Thymus (tissue), 11 donors: ENCODE results near the gene MED26. TPM values are rescaled to one million over a fixed set of nuclear protein-coding genes. Genes with fewer than 3 reads are reported as not detected.
A peak's percentile ranks its signal among the peaks of the same experiment; 100 is the strongest.

ENCODE experiments used
- DNase-seq, 9 donors: peaks; one replicate each; pipeline ENCODE4 v3.0.0-alpha.2; 2013; ENCODE audit warnings: low spot score in 9 of 9, low read depth in 6 of 9, missing footprints in 1 of 9
- H3K27ac ChIP-seq, 2 donors: one replicate each; pipeline ENCODE4 v1.5.1; 2013; ENCODE audit warnings: control low read depth in 1 of 2, low read depth in 1 of 2, low read length in 1 of 2, mild to moderate bottlenecking in 1 of 2, moderate library complexity in 1 of 2
- H3K27me3 ChIP-seq, 2 donors: one replicate each; pipeline ENCODE4 v1.5.1; 2013; ENCODE audit warnings: low read length in 1 of 2; ENCODE audit not compliant: control insufficient read depth in 2 of 2, insufficient read depth in 1 of 2
- H3K36me3 ChIP-seq, 2 donors: one replicate each; pipeline ENCODE4 v1.5.1; 2013; ENCODE audit warnings: low read length in 1 of 2, mild to moderate bottlenecking in 1 of 2, moderate library complexity in 1 of 2; ENCODE audit not compliant: control insufficient read depth in 2 of 2, insufficient read depth in 2 of 2
- H3K4me1 ChIP-seq, 2 donors: one replicate each; pipeline ENCODE4 v1.5.1; 2013; ENCODE audit warnings: low read length in 2 of 2; ENCODE audit not compliant: control insufficient read depth in 2 of 2, insufficient read depth in 2 of 2
- H3K4me3 ChIP-seq, 2 donors: one replicate each; pipeline ENCODE4 v1.5.1; 2013; ENCODE audit warnings: low read length in 2 of 2, control low read depth in 1 of 2, mild to moderate bottlenecking in 1 of 2
- H3K9me3 ChIP-seq, 2 donors: one replicate each; pipeline ENCODE4 v1.5.1; 2013; ENCODE audit warnings: low read length in 1 of 2, mild to moderate bottlenecking in 1 of 2; ENCODE audit not compliant: control insufficient read depth in 2 of 2, insufficient read depth in 1 of 2
- WGBS: extraction: QIAGEN DNeasy Blood & Tissue Kit; methylation state at CpG from one replicate; pipeline ENCODE4 v1.1.7; 2013; 5-methylcytosine and 5-hydroxymethylcytosine counted together
- polyA plus RNA-seq: library from polyadenylated mRNA; stranded (reverse); fragments of 200-250 nt; gene quantifications from one replicate; pipeline ENCODE4 v1.2.3, GENCODE V29; 2013
- total RNA-seq: library from RNA; stranded (reverse); fragments of 120-200 nt; gene quantifications from one replicate; pipeline ENCODE4 v1.2.4, GENCODE V29; 2013
- donor health status: healthy.

Gene MED26
- total and polyA plus RNA-seq, 2 donors = 6.2 to 8.1 TPM

DNA sequence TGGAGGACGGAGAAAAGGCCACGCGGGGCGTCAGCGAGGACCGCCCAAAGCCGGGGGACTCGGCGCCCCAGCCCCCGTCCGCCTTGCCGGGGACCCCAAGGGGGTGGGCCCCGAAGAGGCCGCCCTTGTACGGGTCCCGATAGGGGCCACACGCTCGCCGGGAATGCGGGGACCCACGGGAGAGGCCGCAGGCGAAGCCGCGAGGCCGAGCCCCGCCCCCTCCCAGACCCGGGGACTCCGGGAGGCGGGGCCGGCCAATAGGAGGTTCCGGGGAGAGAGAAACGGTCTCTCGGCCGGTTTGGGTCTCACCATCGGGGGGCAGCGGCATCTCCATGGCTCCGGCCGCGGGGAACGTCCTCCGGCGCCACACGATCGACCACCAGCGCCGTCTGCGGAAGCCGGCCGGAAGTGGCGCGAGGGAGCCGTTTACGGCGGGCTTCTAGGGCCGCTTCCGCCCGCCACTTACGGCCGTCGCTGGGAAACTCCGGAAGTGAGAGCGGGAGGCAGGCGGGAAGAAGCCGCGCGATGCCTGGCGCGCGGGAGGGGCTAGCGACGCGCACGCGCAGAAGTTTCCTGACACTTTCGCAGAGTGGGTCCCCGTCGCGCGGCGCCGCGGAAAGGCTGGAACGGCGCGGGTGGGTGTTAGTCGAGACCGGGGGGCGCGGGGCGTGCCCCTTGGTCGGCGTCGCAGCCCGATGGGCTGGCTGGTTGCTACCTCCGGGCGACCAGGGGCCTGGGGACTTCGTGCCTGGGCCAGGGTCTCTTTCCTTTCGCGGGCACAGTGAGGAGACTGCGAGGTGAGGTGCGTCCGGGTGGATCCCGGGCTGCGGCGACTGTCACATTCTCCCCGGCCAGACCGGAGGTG is 85.7 kb downstream of the MED26 start, which contains the start of gene CHERP:
TSS of gene CHERP (minus strand) at position 393 of the 865 bp plus-strand sequence. CDS start at position 334, 59 bp downstream.
- H3K27ac ChIP-seq = peak within 1 kb of the TSS; percentile 87 to 91
- H3K27me3 ChIP-seq = no peaks in the 10 kb centered on the region
- no peaks in the 10 kb centered on the region for H3K9me3 ChIP-seq
- H3K36me3 ChIP-seq = peaks cover 23 to 32% of the 10 kb centered on the region in 2 donors
- peaks cover 15 to 31% of the 10 kb centered on the region in 2 donors for H3K4me1 ChIP-seq
- H3K4me3 ChIP-seq = peak within 1 kb of the TSS; percentile 84 to 98
- DNase-seq = peak; percentile 84 to 98 (median 92)
- under 1% methylated on average over 108 of the region's 108 CpGs for WGBS

DNA sequence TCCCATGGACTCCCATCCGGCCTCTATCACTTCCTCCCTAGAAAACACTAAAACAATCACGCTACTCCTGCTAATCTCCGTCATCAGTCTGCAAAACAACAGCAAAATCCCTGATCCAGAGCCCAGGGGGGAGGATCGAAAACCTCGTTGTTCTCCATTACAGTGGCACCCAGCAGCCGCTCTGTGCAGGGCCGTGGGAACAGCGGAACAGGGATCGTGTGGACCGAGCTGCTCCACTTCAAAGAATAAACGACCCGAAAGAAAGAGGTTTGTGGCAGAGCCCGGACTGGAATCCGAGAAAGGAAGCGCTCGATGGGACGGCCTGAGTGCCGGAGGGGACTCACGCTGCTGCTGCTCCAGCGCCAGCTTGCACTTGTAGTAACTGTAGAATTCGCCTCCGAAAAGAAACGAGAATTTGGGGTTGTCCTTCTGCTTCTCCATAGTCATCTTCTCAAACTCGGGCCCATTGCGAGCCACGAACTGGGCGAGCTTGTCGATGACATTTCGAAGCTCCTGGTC is 86.4 kb downstream of the MED26 start:
- peak overlapping the region; percentile 84 to 98 for H3K4me3 ChIP-seq
- H3K27me3 ChIP-seq = no peaks in the 10 kb centered on the region
- 3% methylated on average over 29 of the region's 29 CpGs for WGBS
- H3K27ac ChIP-seq = peak overlapping the region; percentile 71 to 77
- peak in 2 of 9 donors; percentile 8 to 13 for DNase-seq
- peaks cover 15 to 31% of the 10 kb centered on the region in 2 donors for H3K4me1 ChIP-seq
- H3K9me3 ChIP-seq = no peaks in the 10 kb centered on the region
- H3K36me3 ChIP-seq = peaks cover 30 to 37% of the 10 kb centered on the region in 2 donors

DNA sequence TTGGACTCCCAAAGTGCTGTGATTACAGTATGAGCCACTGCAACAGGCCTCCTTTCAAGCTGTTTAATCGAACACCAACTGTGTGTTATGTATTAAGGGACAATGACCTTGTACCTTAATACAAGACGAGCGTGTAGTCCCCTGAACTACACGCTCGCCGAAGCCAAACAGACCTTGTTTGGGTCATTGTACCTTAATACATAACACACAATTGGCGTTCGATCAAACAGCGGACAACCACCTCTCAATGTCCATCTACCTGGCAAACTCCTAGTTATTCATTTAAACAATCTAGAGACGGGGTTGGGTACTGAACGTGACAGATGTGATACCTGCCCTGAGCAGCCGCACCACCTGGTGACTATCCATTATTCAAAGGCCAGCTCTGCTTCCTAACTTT is 87.1 kb downstream of the MED26 start:
- Histone ChIP-seq H3K4me1 (peaks cover 15 to 31% of the 10 kb centered on the region in 2 donors), H3K9me3 (no peaks in the 10 kb centered on the region), H3K27ac (no peak overlapping the region), H3K27me3 (no peaks in the 10 kb centered on the region), H3K4me3 (peak overlapping the region; percentile 84 to 98), H3K36me3 (peaks cover 36 to 43% of the 10 kb centered on the region in 2 donors)
- 95% methylated on average over 12 of the region's 12 CpGs for WGBS
- no peak for DNase-seq

DNA sequence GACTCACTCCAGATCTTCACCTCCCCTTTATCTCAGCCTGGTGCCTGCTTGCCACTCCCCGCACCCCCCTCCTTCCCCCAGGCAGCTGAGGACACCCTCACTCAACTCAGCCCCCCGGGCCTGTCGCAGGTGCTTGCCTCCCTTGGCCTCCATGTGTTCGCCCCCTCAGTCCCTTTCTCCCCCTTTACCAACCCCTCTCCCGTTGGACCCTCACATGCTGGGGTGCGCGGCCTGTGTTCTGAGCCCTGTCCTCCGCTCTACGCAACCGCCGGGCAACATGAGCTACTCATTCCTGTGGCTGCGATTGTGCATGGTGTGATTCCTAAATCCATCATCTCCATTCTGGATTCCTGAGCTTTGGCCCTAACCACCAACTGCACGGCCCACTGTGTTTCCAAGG is 90.9 kb downstream of the MED26 start:
- peaks cover 11 to 12% of the 10 kb centered on the region in 2 donors for H3K4me1 ChIP-seq
- H3K36me3 ChIP-seq = peaks cover 72 to 75% of the 10 kb centered on the region in 2 donors
- H3K4me3 ChIP-seq = no peak overlapping the region
- no peak overlapping the region for H3K27ac ChIP-seq
- DNase-seq = no peak
- H3K9me3 ChIP-seq = no peaks in the 10 kb centered on the region
- H3K27me3 ChIP-seq = no peaks in the 10 kb centered on the region
- 99% methylated on average over 13 of the region's 13 CpGs for WGBS

DNA sequence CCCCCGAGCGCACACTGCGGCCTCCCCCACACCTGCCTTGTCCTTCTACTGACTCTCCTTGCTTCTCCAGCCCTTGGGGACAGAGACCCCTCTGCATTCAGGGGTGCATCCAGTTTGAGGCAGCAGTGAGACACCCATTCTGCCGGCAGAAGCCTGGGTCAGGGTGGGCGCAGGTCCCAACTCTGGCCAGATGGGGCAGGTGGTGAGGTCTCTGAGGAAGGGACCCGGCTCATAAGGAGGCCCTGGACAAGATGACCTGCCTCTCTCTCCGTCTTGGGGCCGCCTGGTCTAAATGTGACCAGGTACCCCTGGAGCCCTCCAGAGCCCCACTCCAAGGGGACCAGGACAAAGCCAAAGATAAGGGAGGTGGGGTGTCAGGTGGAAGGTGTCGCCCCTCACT is 91.9 kb downstream of the MED26 start:
- no peak overlapping the region for H3K27ac ChIP-seq
- DNase-seq = no peak
- H3K4me1 ChIP-seq = peaks cover 6 to 7% of the 10 kb centered on the region in 2 donors
- peaks cover 81 to 85% of the 10 kb centered on the region in 2 donors for H3K36me3 ChIP-seq
- no peak overlapping the region for H3K4me3 ChIP-seq
- no peaks in the 10 kb centered on the region for H3K9me3 ChIP-seq
- H3K27me3 ChIP-seq = no peaks in the 10 kb centered on the region
- WGBS = 98% methylated on average over 9 of the region's 9 CpGs

DNA sequence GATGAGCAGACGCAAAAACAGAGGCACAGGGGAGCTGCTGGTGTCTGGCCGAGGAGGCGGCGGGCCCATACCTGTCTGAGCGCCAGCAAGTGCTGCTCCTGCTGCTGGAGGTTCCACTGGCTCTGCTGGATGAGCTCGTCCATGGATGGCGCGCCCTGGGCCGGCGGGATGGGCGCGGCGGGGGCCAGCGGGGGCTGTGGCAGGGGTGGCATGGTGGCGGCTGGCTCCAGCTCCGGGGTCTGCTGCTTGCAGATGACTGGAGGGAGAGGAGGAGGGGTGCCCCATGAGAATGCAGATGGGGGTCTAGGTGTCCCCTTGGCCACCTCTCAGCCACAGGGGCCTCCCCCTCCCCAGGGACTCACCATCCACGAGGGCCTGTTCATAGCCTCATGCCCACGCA is 92.6 kb downstream of the MED26 start:
- Histone ChIP-seq H3K9me3 (no peaks in the 10 kb centered on the region), H3K36me3 (peaks cover 85 to 89% of the 10 kb centered on the region in 2 donors), H3K27ac (no peak overlapping the region), H3K4me3 (no peak overlapping the region), H3K4me1 (peaks cover 0 to 4% of the 10 kb centered on the region in 2 donors), H3K27me3 (no peaks in the 10 kb centered on the region)
- WGBS = 98% methylated on average over 18 of the region's 18 CpGs
- DNase-seq = no peak

DNA sequence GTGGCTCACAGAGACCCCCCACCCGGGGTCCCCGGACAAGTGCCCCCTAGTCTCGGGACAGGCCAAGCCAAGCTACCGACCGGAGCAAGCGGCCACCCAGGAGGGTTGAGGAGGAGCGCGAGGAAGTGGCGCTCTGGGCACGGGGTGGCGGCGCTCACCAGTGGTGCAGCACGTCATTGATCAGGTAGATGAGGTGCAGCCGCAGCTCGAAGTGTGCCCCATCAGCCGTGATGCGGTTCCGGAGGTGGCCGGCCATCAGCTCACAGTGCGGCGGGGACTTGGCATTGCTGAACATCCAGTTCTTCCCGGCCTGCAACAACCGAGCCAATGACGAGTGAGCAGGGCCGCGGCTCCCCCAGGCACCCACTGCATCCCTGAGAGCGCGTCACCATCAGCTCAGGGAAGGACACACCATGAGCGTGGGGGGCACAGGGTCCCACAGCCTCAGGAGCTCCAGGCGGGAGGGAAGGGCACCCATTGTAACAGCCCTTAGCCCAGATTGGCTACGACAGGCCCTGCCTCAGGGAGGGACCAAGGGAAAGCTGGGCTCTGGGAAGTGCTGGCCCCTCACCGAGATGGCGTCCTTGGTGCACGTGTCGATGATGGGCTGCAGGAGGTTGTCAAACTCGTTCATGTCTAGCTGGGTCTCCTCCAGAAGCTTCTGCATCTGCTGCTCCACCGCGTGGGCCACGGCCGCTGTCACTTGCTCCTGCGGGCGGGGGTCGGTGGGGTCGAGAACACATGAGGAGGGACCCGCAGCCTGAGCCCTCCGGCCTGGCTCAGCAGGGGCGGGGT is 95.4 kb downstream of the MED26 start:
- 98% methylated on average over 47 of the region's 47 CpGs for WGBS
- no peaks in the 10 kb centered on the region for H3K4me1 ChIP-seq
- H3K36me3 ChIP-seq = peaks cover 89 to 94% of the 10 kb centered on the region in 2 donors
- H3K4me3 ChIP-seq = no peak overlapping the region
- DNase-seq = no peak
- no peaks in the 10 kb centered on the region for H3K27me3 ChIP-seq
- H3K27ac ChIP-seq = no peak overlapping the region
- peaks cover 0 to 1% of the 10 kb centered on the region in 2 donors for H3K9me3 ChIP-seq

DNA sequence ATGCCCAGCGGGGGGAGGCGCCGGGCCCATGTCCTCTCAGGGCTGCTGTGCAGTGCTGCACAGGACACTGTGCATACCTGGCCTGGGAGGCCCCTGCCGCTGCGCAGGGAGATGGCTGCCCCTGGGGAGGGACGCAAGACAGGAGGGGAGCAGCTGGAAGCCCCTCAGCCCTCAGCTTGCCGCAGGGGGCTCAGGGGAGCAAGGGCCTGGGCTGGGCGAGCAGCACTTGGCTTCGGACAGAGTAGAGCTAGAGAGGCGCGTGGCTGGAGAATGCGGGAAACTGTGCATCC is 96.7 kb downstream of the MED26 start:
- no peak overlapping the region for H3K27ac ChIP-seq
- H3K4me1 ChIP-seq = no peaks in the 10 kb centered on the region
- H3K9me3 ChIP-seq = peaks cover 0 to 1% of the 10 kb centered on the region in 2 donors
- no peak for DNase-seq
- H3K36me3 ChIP-seq = peaks cover 90 to 95% of the 10 kb centered on the region in 2 donors
- H3K4me3 ChIP-seq = no peak overlapping the region
- no peaks in the 10 kb centered on the region for H3K27me3 ChIP-seq
- WGBS = over 99% methylated on average over 12 of the region's 12 CpGs
